Progenitor cell of endocrine pancreas (in vitro differentiated cells): Measurements from ENCODE around the gene PRKN. TPM values are rescaled to one million over a fixed set of nuclear protein-coding genes. Genes with fewer than 3 reads are reported as not detected.

ENCODE experiments used
- DNase-seq: peaks from one replicate; pipeline ENCODE4 v3.0.0; 2021; ENCODE audit warnings: low spot score; ENCODE audit not compliant: unreplicated experiment
- H3K27ac Mint-ChIP-seq: 2 replicates; pipeline ENCODE4 v1.8.0; 2021; ENCODE audit warnings: mild to moderate bottlenecking, moderate library complexity, mixed read lengths
- H3K27me3 Mint-ChIP-seq: 2 replicates; pipeline ENCODE4 v1.8.0; 2021; ENCODE audit warnings: mixed read lengths
- H3K36me3 Mint-ChIP-seq: 2 replicates; pipeline ENCODE4 v1.8.0; 2022; ENCODE audit warnings: mixed read lengths; ENCODE audit not compliant: insufficient read depth
- H3K4me1 Mint-ChIP-seq: 2 replicates; pipeline ENCODE4 v1.8.0; 2021; ENCODE audit warnings: low read depth, mixed read lengths
- H3K4me3 Mint-ChIP-seq: 2 replicates; pipeline ENCODE4 v1.8.0; 2021; ENCODE audit warnings: low read depth, mild to moderate bottlenecking, moderate library complexity, mixed read lengths
- H3K9me3 Mint-ChIP-seq: 2 replicates; pipeline ENCODE4 v1.8.0; 2021; ENCODE audit warnings: low read depth, mixed read lengths
- total RNA-seq: library from RNA; stranded (reverse); gene quantifications from 2 replicates; pipeline ENCODE4 v1.2.1, GENCODE V29; 2021
- TF ChIP-seq, protein P1 (sequence below): fragments of 200-600 bp; sonication (generic); IDR thresholded peaks from one replicate; pipeline ENCODE4 v1.5.0; 2021; ENCODE audit warnings: antibody characterized with exemption, mild to moderate bottlenecking; ENCODE audit not compliant: unreplicated experiment

PRKN gene
- total RNA-seq, 1 donor from 2014 or later = 4.6 TPM

DNA sequence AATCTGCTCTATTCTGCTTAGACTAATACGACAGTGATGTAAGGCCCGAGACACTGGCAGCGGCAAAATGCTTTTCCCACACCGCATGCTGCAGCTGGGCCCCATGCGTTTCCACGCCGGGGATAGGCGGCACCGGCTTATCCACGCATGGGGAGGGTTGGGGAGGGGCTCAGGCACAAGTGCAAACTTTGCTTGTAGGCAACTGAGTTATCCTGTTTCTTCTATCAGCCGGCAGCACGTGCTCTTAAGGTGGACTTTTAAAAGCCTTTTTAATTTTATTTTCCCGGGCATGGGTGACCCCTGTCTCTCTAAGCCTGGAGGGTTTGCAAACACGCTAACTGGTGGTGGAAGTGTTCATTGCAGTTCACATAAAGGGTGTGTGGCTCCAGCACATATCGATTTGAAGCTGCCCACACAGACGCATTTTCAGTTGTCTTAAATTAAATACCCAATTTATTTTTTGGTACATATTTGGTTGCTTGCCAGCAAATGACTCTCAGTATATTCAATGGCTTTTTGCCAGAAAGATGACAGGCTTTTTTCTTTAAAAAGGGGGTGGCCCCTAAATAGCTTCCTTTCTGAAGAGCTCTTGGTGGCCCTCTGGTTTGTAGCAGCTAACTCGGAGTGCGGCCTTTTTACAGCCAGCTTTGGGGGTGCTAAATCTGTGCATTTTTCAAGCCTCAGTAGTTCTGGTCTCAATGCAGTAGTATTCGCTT lies 891.9 kb downstream of the PRKN start:
- H3K4me1 Mint-ChIP-seq = peaks cover 12% of the 10 kb centered on the region
- H3K4me3 Mint-ChIP-seq = no peak overlapping the region
- H3K27me3 Mint-ChIP-seq = peaks cover 61% of the 10 kb centered on the region
- no peak overlapping the region for H3K27ac Mint-ChIP-seq
- no peak for DNase-seq
- TF ChIP-seq, protein P1, sequence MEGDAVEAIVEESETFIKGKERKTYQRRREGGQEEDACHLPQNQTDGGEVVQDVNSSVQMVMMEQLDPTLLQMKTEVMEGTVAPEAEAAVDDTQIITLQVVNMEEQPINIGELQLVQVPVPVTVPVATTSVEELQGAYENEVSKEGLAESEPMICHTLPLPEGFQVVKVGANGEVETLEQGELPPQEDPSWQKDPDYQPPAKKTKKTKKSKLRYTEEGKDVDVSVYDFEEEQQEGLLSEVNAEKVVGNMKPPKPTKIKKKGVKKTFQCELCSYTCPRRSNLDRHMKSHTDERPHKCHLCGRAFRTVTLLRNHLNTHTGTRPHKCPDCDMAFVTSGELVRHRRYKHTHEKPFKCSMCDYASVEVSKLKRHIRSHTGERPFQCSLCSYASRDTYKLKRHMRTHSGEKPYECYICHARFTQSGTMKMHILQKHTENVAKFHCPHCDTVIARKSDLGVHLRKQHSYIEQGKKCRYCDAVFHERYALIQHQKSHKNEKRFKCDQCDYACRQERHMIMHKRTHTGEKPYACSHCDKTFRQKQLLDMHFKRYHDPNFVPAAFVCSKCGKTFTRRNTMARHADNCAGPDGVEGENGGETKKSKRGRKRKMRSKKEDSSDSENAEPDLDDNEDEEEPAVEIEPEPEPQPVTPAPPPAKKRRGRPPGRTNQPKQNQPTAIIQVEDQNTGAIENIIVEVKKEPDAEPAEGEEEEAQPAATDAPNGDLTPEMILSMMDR = peak; percentile 25
- H3K9me3 Mint-ChIP-seq = no peaks in the 10 kb centered on the region
- H3K36me3 Mint-ChIP-seq = no peaks in the 10 kb centered on the region

- Mint-ChIP-seq H3K9me3 (no peaks in the 10 kb centered on the region), H3K4me3 (no peak overlapping the region), H3K27ac (no peak overlapping the region), H3K27me3 (peaks cover 61% of the 10 kb centered on the region), H3K4me1 (peaks cover 12% of the 10 kb centered on the region), H3K36me3 (no peaks in the 10 kb centered on the region)
- DNase-seq = no peak
- TF ChIP-seq, protein P1 = no peak
Observed at GRCh38 chr6:161834426-161834825, 893.1 kb downstream of the PRKN start.

- Mint-ChIP-seq H3K4me3 (no peak overlapping the region), H3K4me1 (peaks cover 5% of the 10 kb centered on the region), H3K36me3 (no peaks in the 10 kb centered on the region), H3K27me3 (peaks cover 52% of the 10 kb centered on the region), H3K9me3 (no peaks in the 10 kb centered on the region), H3K27ac (no peak overlapping the region)
- TF ChIP-seq, protein P1 = no peak
- DNase-seq = no peak
Observed at GRCh38 chr6:161833099-161833860, 894.3 kb downstream of the PRKN start.

DNA sequence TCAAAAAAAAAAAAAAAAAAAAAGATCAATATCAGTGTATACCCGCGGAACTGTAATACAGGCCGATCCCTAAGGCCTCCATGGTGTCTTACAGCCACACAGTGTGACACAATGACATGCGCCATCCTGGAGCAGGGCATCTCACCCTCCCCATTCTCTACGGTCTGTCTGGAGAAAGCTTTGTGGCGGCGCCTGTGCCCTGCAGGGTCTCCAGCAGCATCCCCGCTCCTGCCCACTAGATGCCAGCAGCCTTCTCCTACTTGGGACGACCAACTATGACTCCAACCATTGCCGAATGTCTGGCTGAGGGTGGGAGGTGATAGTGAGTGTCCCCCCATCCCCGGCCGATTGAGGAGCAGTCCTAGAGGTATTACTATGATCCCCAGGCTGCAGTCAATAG lies 894.9 kb downstream of the PRKN start:
- no peaks in the 10 kb centered on the region for H3K36me3 Mint-ChIP-seq
- H3K27me3 Mint-ChIP-seq = peaks cover 51% of the 10 kb centered on the region
- DNase-seq = no peak
- H3K4me1 Mint-ChIP-seq = peaks cover 5% of the 10 kb centered on the region
- H3K27ac Mint-ChIP-seq = peak overlapping the region; percentile 13
- H3K9me3 Mint-ChIP-seq = no peaks in the 10 kb centered on the region
- TF ChIP-seq, protein P1 = no peak
- no peak overlapping the region for H3K4me3 Mint-ChIP-seq

GRCh38 chr6:161830866-161831616 lies 896.5 kb downstream of the PRKN start:
- Mint-ChIP-seq H3K36me3 (no peaks in the 10 kb centered on the region), H3K4me3 (no peak overlapping the region), H3K9me3 (no peaks in the 10 kb centered on the region), H3K27me3 (peaks cover 44% of the 10 kb centered on the region), H3K4me1 (peaks cover 2% of the 10 kb centered on the region), H3K27ac (no peak overlapping the region)
- DNase-seq = no peak
- TF ChIP-seq, protein P1 = no peak
